SK-N-SH (cell line): ENCODE data around the gene CACNA2D4. TPM values are rescaled to one million over a fixed set of nuclear protein-coding genes. Genes with fewer than 3 reads are reported as not detected.

ENCODE experiments used
- CTCF ChIA-PET: fragments of 300-600, 350-600 bp; formaldehyde crosslinking; extraction: SDS; loops from one replicate; lab custom pipeline; 2021; lab: Yijun Ruan, JAX
- POLR2A ChIA-PET: fragments of 350-600 bp; sonication (Branson Sonifier 250); formaldehyde crosslinking; extraction: SDS; loops from one replicate; lab custom pipeline; 2020; ENCODE audit warnings: antibody characterized with exemption, inconsistent platforms; lab: Yijun Ruan, JAX
- DNase-seq: peaks from one replicate; pipeline ENCODE4 v3.0.0; 2012
- H2AFZ ChIP-seq: fragments of 200-600 bp; sonication (generic); 2 replicates; pipeline ENCODE4 v1.8.1; 2016; ENCODE audit warnings: antibody characterized with exemption, mild to moderate bottlenecking, low read depth
- H3F3A ChIP-seq: fragments of 200-600 bp; sonication (generic); replicated peaks from 2 replicates; pipeline ENCODE3; 2016; ENCODE audit warnings: antibody characterized with exemption, mild to moderate bottlenecking; ENCODE audit not compliant: insufficient read depth
- H3K27ac ChIP-seq, 2 experiments: fragments of 200-500 bp in 1 of 2; fragments of 200-600 bp in 1 of 2; sonication (Bioruptor generic) in 1 of 2; sonication (generic), shearing (Covaris generic) in 1 of 2; 2 replicates each; pipeline versions ENCODE4 v1.5.1 to v1.6.1; 2014 to 2016; ENCODE audit warnings: low read depth in 2 of 2, inconsistent platforms in 1 of 2, low read length in 1 of 2, mild to moderate bottlenecking in 1 of 2, mixed read lengths in 1 of 2
- H3K27me3 ChIP-seq: fragments of 200-600 bp; sonication (generic), shearing (Covaris generic); 2 replicates; pipeline ENCODE4 v1.6.1; 2016; ENCODE audit warnings: mixed run types; ENCODE audit not compliant: insufficient read depth
- H3K36me3 ChIP-seq, 2 experiments: fragments of 200-500 bp in 1 of 2; fragments of 200-600 bp in 1 of 2; sonication (Bioruptor generic) in 1 of 2; sonication (generic) in 1 of 2; replicated peaks in 1 of 2; 2 replicates each; pipeline versions ENCODE3 to v1.5.1; 2014 to 2016; ENCODE audit warnings: low read length in 1 of 2, mild to moderate bottlenecking in 1 of 2; ENCODE audit not compliant: insufficient read depth in 2 of 2, control insufficient read depth in 1 of 2
- H3K4me1 ChIP-seq, 2 experiments: fragments of 200-500 bp in 1 of 2; fragments of 200-600 bp in 1 of 2; sonication (Bioruptor generic) in 1 of 2; sonication (generic), shearing (Covaris generic) in 1 of 2; 2 replicates each; pipeline versions ENCODE4 v1.5.1 to v1.6.1; 2014 to 2016; ENCODE audit warnings: low read depth in 1 of 2, low read length in 1 of 2, mixed run types in 1 of 2; ENCODE audit not compliant: insufficient read depth in 2 of 2, control insufficient read depth in 1 of 2
- H3K4me2 ChIP-seq: fragments of 200-600 bp; sonication (generic), shearing (Covaris generic); 2 replicates; pipeline ENCODE4 v1.6.1; 2017; ENCODE audit warnings: mixed run types
- H3K4me3 ChIP-seq, 2 experiments: fragments of 200-500 bp in 1 of 2; fragments of 200-600 bp in 1 of 2; sonication (Bioruptor generic) in 1 of 2; sonication (generic), shearing (Covaris generic) in 1 of 2; 2 replicates each; pipeline versions ENCODE4 v1.5.1 to v1.8.1; 2014 to 2016; ENCODE audit warnings: low read depth in 2 of 2, inconsistent platforms in 1 of 2, low read length in 1 of 2, mild to moderate bottlenecking in 1 of 2, mixed read lengths in 1 of 2, moderate library complexity in 1 of 2
- H3K79me2 ChIP-seq: fragments of 200-600 bp; sonication (generic); 2 replicates; pipeline ENCODE4 v1.8.1; 2017; ENCODE audit warnings: mild to moderate bottlenecking; ENCODE audit not compliant: insufficient read depth
- H3K9ac ChIP-seq: fragments of 200-600 bp; sonication (generic); 2 replicates; pipeline ENCODE4 v1.6.1; 2017; ENCODE audit warnings: mixed run types
- H3K9me2 ChIP-seq: fragments of 200-600 bp; sonication (generic); 2 replicates; pipeline ENCODE4 v1.6.1; 2017; ENCODE audit warnings: mixed run types
- H3K9me3 ChIP-seq: fragments of 200-600 bp; sonication (generic); 2 replicates; pipeline ENCODE4 v1.6.1; 2017; ENCODE audit warnings: mixed run types, mild to moderate bottlenecking, moderate library complexity
- H4K20me1 ChIP-seq: fragments of 200-600 bp; sonication (generic); 2 replicates; pipeline ENCODE4 v1.6.1; 2017; ENCODE audit warnings: mild to moderate bottlenecking, mixed run types; ENCODE audit not compliant: insufficient read depth
- CHD2 ChIP-seq: fragments of 150-350 bp; IDR thresholded peaks from 2 replicates; pipeline ENCODE4 v1.6.1; 2018; ENCODE audit warnings: low read length; ENCODE audit not compliant: partially characterized antibody
- ELF1 ChIP-seq: IDR thresholded peaks from 2 replicates; pipeline ENCODE4 v1.4.0; 2012
- EZH2phosphoT487 ChIP-seq: fragments of 200-600 bp; sonication (generic); IDR thresholded peaks from 2 replicates; pipeline ENCODE4 v1.6.1; 2017; ENCODE audit warnings: low read depth, mixed run types, mild to moderate bottlenecking, antibody characterized with exemption, moderate library complexity, borderline replicate concordance
- FOSL2 ChIP-seq: IDR thresholded peaks from 2 replicates; pipeline ENCODE4 v1.4.0; 2012; ENCODE audit warnings: low read depth, mild to moderate bottlenecking, moderate library complexity, borderline replicate concordance
- FOXJ3 ChIP-seq: sonication (generic); formaldehyde crosslinking; IDR thresholded peaks from 2 replicates; pipeline ENCODE4 v1.5.1; 2020; ENCODE audit warnings: mild to moderate bottlenecking, missing genetic modification reagents
- FOXM1 ChIP-seq: IDR thresholded peaks from 2 replicates; pipeline ENCODE4 v1.4.0; 2012; ENCODE audit warnings: low read depth, mild to moderate bottlenecking
- GATA2 ChIP-seq: sonication (generic); formaldehyde crosslinking; IDR thresholded peaks from 2 replicates; pipeline ENCODE4 v1.5.0; 2020; ENCODE audit warnings: mild to moderate bottlenecking, missing genetic modification reagents
- JUND ChIP-seq: IDR thresholded peaks from 2 replicates; pipeline ENCODE4 v1.4.0; 2012
- MEF2A ChIP-seq: IDR thresholded peaks from 2 replicates; pipeline ENCODE4 v1.4.0; 2012; ENCODE audit warnings: low read depth, borderline replicate concordance
- MXI1 ChIP-seq: IDR thresholded peaks from 2 replicates; pipeline ENCODE4 v1.6.1; 2012; ENCODE audit warnings: mild to moderate bottlenecking, low read depth, low read length, improper control_type of control experiment
- NFIC ChIP-seq: IDR thresholded peaks from 2 replicates; pipeline ENCODE4 v1.4.0; 2012; ENCODE audit warnings: borderline replicate concordance
- NRF1 ChIP-seq: IDR thresholded peaks from 2 replicates; pipeline ENCODE4 v1.6.1; 2012; ENCODE audit warnings: low read depth, mild to moderate bottlenecking, low read length
- POLR2AphosphoS5 ChIP-seq: IDR thresholded peaks from 2 replicates; pipeline ENCODE4 v1.6.1; 2012; ENCODE audit warnings: low read depth, low read length
- RAD21 ChIP-seq: IDR thresholded peaks from 2 replicates; pipeline ENCODE4 v1.6.1; 2012; ENCODE audit warnings: mild to moderate bottlenecking, low read length
- RCOR1 ChIP-seq: fragments of 150-350 bp; IDR thresholded peaks from 2 replicates; pipeline ENCODE4 v1.6.1; 2017; ENCODE audit warnings: antibody characterized with exemption, low read length
- RXRA ChIP-seq: IDR thresholded peaks from 2 replicates; pipeline ENCODE4 v1.4.0; 2012; ENCODE audit warnings: low read depth, mild to moderate bottlenecking, borderline replicate concordance
- SIN3A ChIP-seq: IDR thresholded peaks from 2 replicates; pipeline ENCODE4 v1.6.1; 2012; ENCODE audit warnings: low read depth, mild to moderate bottlenecking, low read length, moderate library complexity, borderline replicate concordance
- TCF12 ChIP-seq: IDR thresholded peaks from 2 replicates; pipeline ENCODE4 v1.4.0; 2012
- TEAD4 ChIP-seq: IDR thresholded peaks from 2 replicates; pipeline ENCODE4 v1.4.0; 2012; ENCODE audit warnings: mild to moderate bottlenecking, borderline replicate concordance; ENCODE audit not compliant: insufficient read depth
- WGBS: methylation state at CpG from one replicate; pipeline ENCODE4 v1.1.6; 2017; ENCODE audit warnings: low lambda C conversion rate; 5-methylcytosine and 5-hydroxymethylcytosine counted together
- polyA plus RNA-seq, 3 experiments: library from polyadenylated mRNA; depleted of rRNA; stranded (reverse); fragments of >200 nt; gene quantifications; 2 replicates each; pipeline ENCODE4 v1.2.3, GENCODE V29; 2012
- TF ChIP-seq, protein P1 (sequence below): IDR thresholded peaks from 2 replicates; pipeline ENCODE4; 2012
- TF ChIP-seq, protein P2 (sequence below): IDR thresholded peaks from 2 replicates; pipeline ENCODE4 v1.4.0; 2012; ENCODE audit warnings: low read depth
- TF ChIP-seq, protein P3 (sequence below): fragments of 150-350 bp; IDR thresholded peaks from 2 replicates; pipeline ENCODE4 v1.6.1; 2016; ENCODE audit warnings: mild to moderate bottlenecking, low read depth, low read length
- TF ChIP-seq, protein P4 (sequence below): fragments of 150-350 bp; IDR thresholded peaks from 2 replicates; pipeline ENCODE4 v1.6.1; 2017; ENCODE audit warnings: antibody characterized with exemption, low read length, low read depth, borderline replicate concordance
- TF ChIP-seq, protein P5 (sequence below): IDR thresholded peaks from 2 replicates; pipeline ENCODE4 v1.4.0; 2012; ENCODE audit warnings: low read depth, borderline replicate concordance

CACNA2D4 gene
- polyA plus RNA-seq, 1 of the 3 experiments (the other 2 are of a cell fraction) = 0.02 TPM

DNA sequence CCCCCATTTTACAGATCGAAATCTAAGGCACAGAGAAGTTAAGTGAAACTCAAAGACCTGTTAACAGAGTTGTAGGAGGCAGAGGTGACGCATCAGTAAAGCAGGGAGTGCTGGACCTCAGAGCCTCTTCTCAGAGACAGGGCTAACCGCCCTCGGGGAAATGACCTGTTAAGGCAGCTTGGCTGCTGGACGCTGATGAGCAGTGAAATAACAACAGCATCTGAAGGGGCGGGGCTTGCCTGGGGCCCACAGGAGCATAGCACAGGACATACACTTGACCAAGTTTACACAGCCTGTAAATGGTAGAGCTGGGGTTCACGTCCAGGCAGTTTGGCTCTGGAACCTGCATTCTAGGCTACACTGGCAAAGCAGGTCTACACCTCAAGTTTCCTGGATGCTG is 58.8 kb downstream of the CACNA2D4 start:
- Histone ChIP-seq H2AFZ (no peak overlapping the region), H3F3A (no peaks in the 10 kb centered on the region), H3K4me3 (no peak overlapping the region), H3K79me2 (no peaks in the 10 kb centered on the region), H4K20me1 (no peaks in the 10 kb centered on the region), H3K4me2 (no peak overlapping the region), H3K4me1 (peaks cover 0 to 7% of the 10 kb centered on the region in 2 experiments; a peak in 2 of 4 replicates), H3K27me3 (peaks cover 5% of the 10 kb centered on the region; the same call in 1 of the 2 replicates), H3K9me2 (no peaks in the 10 kb centered on the region), H3K9me3 (no peaks in the 10 kb centered on the region), H3K9ac (no peak overlapping the region), H3K36me3 (no peaks in the 10 kb centered on the region), H3K27ac (no peak overlapping the region)
- TF ChIP-seq RAD21 = no peak
- TF ChIP-seq RXRA = no peak
- TF ChIP-seq, protein P1, sequence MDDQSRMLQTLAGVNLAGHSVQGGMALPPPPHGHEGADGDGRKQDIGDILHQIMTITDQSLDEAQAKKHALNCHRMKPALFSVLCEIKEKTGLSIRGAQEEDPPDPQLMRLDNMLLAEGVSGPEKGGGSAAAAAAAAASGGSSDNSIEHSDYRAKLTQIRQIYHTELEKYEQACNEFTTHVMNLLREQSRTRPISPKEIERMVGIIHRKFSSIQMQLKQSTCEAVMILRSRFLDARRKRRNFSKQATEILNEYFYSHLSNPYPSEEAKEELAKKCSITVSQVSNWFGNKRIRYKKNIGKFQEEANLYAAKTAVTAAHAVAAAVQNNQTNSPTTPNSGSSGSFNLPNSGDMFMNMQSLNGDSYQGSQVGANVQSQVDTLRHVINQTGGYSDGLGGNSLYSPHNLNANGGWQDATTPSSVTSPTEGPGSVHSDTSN = no peak
- TF ChIP-seq NRF1 = no peak
- no peak for TF ChIP-seq NFIC
- no peak for TF ChIP-seq EZH2phosphoT487
- TF ChIP-seq SIN3A = no peak
- TF ChIP-seq CHD2 = no peak
- TF ChIP-seq JUND = no peak
- no peak for TF ChIP-seq FOSL2
- TF ChIP-seq GATA2 (CRISPR knock-in tag) = no peak
- TF ChIP-seq POLR2AphosphoS5 = no peak
- TF ChIP-seq MXI1 = no peak
- TF ChIP-seq MEF2A = no peak
- TF ChIP-seq FOXM1 = no peak
- TF ChIP-seq, protein P2, sequence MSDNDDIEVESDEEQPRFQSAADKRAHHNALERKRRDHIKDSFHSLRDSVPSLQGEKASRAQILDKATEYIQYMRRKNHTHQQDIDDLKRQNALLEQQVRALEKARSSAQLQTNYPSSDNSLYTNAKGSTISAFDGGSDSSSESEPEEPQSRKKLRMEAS = no peak
- TF ChIP-seq ELF1 = no peak
- TF ChIP-seq TCF12 = no peak
- CTCF ChIA-PET = interaction anchor here (1.2 kb wide), 1 partner anchor 68 kb away, joined by 4 read pairs; no protein-coding TSS in a partner anchor
- 49% methylated on average over 7 of the region's 7 CpGs for WGBS
- no peak for DNase-seq
- POLR2A ChIA-PET = no interaction called here

DNA sequence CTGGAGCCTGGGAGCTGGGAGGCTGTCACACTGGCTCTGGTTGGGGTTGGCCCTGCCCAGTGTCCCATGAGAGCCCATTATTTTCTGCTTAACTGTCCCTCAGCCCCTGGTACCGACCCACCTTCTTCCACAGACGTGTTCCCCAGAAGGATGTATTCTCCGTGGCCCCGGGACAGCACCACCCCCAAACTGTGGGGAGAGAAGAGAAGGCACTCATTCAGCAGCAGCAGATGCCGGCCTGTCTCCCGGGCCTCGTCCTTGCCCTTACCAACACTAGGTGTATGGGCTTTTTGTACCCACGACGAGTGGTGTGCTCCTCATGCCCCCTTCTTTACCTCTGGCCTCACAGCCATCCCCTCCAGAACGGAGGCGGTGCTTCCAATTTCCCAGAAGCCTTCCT is 60.0 kb downstream of the CACNA2D4 start:
- no peak overlapping the region for H3K9ac ChIP-seq
- H3K79me2 ChIP-seq = no peaks in the 10 kb centered on the region
- H2AFZ ChIP-seq = no peak overlapping the region
- H3F3A ChIP-seq = no peaks in the 10 kb centered on the region
- no peak overlapping the region for H3K27ac ChIP-seq
- DNase-seq = no peak
- H3K36me3 ChIP-seq = no peaks in the 10 kb centered on the region
- no peaks in the 10 kb centered on the region for H4K20me1 ChIP-seq
- H3K4me1 ChIP-seq = peaks cover 0 to 4% of the 10 kb centered on the region in 2 experiments; a peak in 2 of 4 replicates
- H3K4me2 ChIP-seq = no peak overlapping the region
- no peak overlapping the region for H3K4me3 ChIP-seq
- H3K9me2 ChIP-seq = no peaks in the 10 kb centered on the region
- POLR2A ChIA-PET = no interaction called here
- 46% methylated on average over 9 of the region's 11 CpGs for WGBS
- CTCF ChIA-PET = interaction anchor here (1.3 kb wide), 1 partner anchor 81 kb away, joined by 4 read pairs; no protein-coding TSS in a partner anchor
- H3K27me3 ChIP-seq = peaks cover 5% of the 10 kb centered on the region; the same call in 1 of the 2 replicates
- 0 out of 2 replicates have a peak, but pooled peaks cover 3% of the 10 kb centered on the region for H3K9me3 ChIP-seq
- TF ChIP-seq JUND (no peak), RCOR1 (no peak), RAD21 (no peak), CHD2 (no peak), MXI1 (no peak), TEAD4 (no peak), GATA2 (CRISPR knock-in tag) (no peak), SIN3A (no peak), FOXJ3 (CRISPR knock-in tag) (no peak)
- TF ChIP-seq, protein P3, sequence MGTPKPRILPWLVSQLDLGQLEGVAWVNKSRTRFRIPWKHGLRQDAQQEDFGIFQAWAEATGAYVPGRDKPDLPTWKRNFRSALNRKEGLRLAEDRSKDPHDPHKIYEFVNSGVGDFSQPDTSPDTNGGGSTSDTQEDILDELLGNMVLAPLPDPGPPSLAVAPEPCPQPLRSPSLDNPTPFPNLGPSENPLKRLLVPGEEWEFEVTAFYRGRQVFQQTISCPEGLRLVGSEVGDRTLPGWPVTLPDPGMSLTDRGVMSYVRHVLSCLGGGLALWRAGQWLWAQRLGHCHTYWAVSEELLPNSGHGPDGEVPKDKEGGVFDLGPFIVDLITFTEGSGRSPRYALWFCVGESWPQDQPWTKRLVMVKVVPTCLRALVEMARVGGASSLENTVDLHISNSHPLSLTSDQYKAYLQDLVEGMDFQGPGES = no peak
- TF ChIP-seq, protein P4, sequence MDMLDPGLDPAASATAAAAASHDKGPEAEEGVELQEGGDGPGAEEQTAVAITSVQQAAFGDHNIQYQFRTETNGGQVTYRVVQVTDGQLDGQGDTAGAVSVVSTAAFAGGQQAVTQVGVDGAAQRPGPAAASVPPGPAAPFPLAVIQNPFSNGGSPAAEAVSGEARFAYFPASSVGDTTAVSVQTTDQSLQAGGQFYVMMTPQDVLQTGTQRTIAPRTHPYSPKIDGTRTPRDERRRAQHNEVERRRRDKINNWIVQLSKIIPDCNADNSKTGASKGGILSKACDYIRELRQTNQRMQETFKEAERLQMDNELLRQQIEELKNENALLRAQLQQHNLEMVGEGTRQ = no peak
- TF ChIP-seq, protein P5, sequence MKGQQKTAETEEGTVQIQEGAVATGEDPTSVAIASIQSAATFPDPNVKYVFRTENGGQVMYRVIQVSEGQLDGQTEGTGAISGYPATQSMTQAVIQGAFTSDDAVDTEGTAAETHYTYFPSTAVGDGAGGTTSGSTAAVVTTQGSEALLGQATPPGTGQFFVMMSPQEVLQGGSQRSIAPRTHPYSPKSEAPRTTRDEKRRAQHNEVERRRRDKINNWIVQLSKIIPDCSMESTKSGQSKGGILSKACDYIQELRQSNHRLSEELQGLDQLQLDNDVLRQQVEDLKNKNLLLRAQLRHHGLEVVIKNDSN = no peak
